HepG2 (cell line): ENCODE data around the gene ZNF443. TPM values are rescaled to one million over a fixed set of nuclear protein-coding genes. Genes with fewer than 3 reads are reported as not detected.

ENCODE experiments used
- CCDC6 ChIP-seq: sonication (generic); formaldehyde crosslinking; IDR thresholded peaks from 2 replicates; pipeline ENCODE4 v1.8.1; 2022; ENCODE audit warnings: mild to moderate bottlenecking, missing genetic modification reagents, moderate library complexity
- FIP1L1 ChIP-seq: fragments of 200-400 bp; formaldehyde crosslinking; IDR thresholded peaks from 2 replicates; pipeline ENCODE4 v1.6.1; 2018; ENCODE audit warnings: low read depth, mild to moderate bottlenecking, low read length, moderate library complexity, borderline replicate concordance; ENCODE audit not compliant: insufficient read depth
- KDM5B ChIP-seq: sonication (generic); formaldehyde crosslinking; IDR thresholded peaks from 2 replicates; pipeline ENCODE4 v1.4.0; 2020; ENCODE audit warnings: missing genetic modification reagents, mild to moderate bottlenecking, borderline replicate concordance
- PRDM4 ChIP-seq: sonication (generic); formaldehyde crosslinking; IDR thresholded peaks from 2 replicates; pipeline ENCODE4 v1.9.0; 2021; ENCODE audit warnings: missing genetic modification reagents, borderline replicate concordance
- SNAPC2 ChIP-seq: sonication (generic); formaldehyde crosslinking; IDR thresholded peaks from 2 replicates; pipeline ENCODE4 v1.8.1; 2022; ENCODE audit warnings: mild to moderate bottlenecking, missing genetic modification reagents
- THAP7 ChIP-seq: sonication (generic); formaldehyde crosslinking; IDR thresholded peaks from 2 replicates; pipeline ENCODE4 v1.8.1; 2023; ENCODE audit warnings: mild to moderate bottlenecking, missing genetic modification reagents
- ZFAT ChIP-seq: sonication (generic); formaldehyde crosslinking; conservative IDR thresholded peaks from 2 replicates; pipeline ENCODE4 v1.8.1; 2023; ENCODE audit warnings: missing genetic modification reagents, inconsistent platforms
- ZNF10 ChIP-seq: sonication (generic); formaldehyde crosslinking; IDR thresholded peaks from 2 replicates; pipeline ENCODE4 v1.4.0; 2020; ENCODE audit warnings: mild to moderate bottlenecking, low read depth, missing genetic modification reagents, borderline replicate concordance
- ZNF619 ChIP-seq: sonication (generic); formaldehyde crosslinking; IDR thresholded peaks from 2 replicates; pipeline ENCODE4 v1.4.0; 2020; ENCODE audit warnings: mild to moderate bottlenecking, missing genetic modification reagents
- ZSCAN5A ChIP-seq: sonication (generic); formaldehyde crosslinking; IDR thresholded peaks from 2 replicates; pipeline ENCODE4 v1.8.0; 2022; ENCODE audit warnings: mild to moderate bottlenecking, missing genetic modification reagents, borderline replicate concordance
- polyA plus RNA-seq, 8 experiments: library from polyadenylated mRNA; depleted of rRNA in 3 of 8; stranded (reverse) in 7 of 8; unstranded in 1 of 8; fragments of >200 nt; fragmentation: Illumina TruSeq in 4 of 8; extraction: Trizol in 4 of 8; gene quantifications; 2 replicates each; pipeline versions ENCODE4 v1.2.1 to v1.2.3, GENCODE V29; 2011 to 2016; ENCODE audit warnings: low read depth in 4 of 8, missing spikeins in 1 of 8, mixed read lengths in 1 of 8; ENCODE audit not compliant: insufficient read depth in 1 of 8
- total RNA-seq, 5 experiments: library from RNA; depleted of rRNA; stranded (reverse); fragments of >200 nt; fragmentation: Illumina TruSeq; extraction: Trizol; gene quantifications; 2 replicates each; pipeline ENCODE4 v1.2.3, GENCODE V29; 2016; ENCODE audit warnings: low read depth in 1 of 5
- TF ChIP-seq, protein P1 (sequence below): sonication (generic); formaldehyde crosslinking; IDR thresholded peaks from 2 replicates; pipeline ENCODE4 v1.4.0; 2020; ENCODE audit warnings: mild to moderate bottlenecking, missing genetic modification reagents
- TF ChIP-seq, protein P2 (sequence below): sonication (generic); formaldehyde crosslinking; IDR thresholded peaks from 2 replicates; pipeline ENCODE4 v1.4.0; 2020; ENCODE audit warnings: missing genetic modification reagents

Gene ZNF443
- total and polyA plus RNA-seq, 2 of the 13 experiments (the other 11 are each of a cell fraction or from before 2014, with no cell fraction given), result 3.6 to 19.0 TPM

DNA sequence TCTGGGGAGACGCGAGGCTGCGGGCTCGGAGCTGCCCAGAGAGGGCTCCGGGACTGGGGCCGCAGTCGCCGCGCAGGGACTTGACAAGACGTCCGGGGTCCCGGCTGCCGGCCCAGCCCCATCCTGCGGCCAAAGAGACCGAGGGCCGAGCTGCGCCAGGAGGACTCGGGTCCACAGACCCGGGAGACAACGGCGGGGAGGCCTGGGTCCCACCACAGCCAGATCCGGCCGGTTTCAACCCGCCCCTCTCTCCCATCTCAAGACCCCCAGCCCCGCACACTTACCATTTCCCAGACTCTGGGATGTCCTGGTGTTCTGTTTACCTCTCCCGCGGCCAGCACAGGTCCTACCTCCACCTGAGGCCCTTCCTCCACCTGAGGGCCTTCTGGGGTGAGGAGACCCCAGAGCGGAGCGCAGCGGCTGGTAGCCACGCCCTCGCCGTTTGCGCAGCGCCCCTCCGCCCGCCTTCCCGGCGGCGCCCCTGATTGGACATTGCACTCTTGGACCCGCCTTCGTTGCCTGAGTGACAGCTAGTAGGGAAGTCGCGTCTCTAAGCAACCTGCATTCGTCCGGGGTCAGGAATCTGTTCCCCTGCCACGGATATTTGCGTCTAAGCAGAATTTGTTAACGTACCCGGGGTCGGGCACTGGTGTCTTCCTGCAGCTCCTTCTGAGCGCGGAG lies 43.7 kb upstream of the ZNF443 start, which contains the start of gene ZNF709 (continued):
- 0 out of 2 replicates have a peak, but pooled peaks have one; percentile 54 for TF ChIP-seq ZNF619
- TF ChIP-seq FIP1L1, result no peak
- TF ChIP-seq ZNF10 (CRISPR knock-in tag), result no peak
- no peak; the same call in 1 of the 2 replicates for TF ChIP-seq ZSCAN5A
- no peak; the same call in 1 of the 2 replicates for TF ChIP-seq SNAPC2 (CRISPR knock-in tag)
- TF ChIP-seq, protein P1, sequence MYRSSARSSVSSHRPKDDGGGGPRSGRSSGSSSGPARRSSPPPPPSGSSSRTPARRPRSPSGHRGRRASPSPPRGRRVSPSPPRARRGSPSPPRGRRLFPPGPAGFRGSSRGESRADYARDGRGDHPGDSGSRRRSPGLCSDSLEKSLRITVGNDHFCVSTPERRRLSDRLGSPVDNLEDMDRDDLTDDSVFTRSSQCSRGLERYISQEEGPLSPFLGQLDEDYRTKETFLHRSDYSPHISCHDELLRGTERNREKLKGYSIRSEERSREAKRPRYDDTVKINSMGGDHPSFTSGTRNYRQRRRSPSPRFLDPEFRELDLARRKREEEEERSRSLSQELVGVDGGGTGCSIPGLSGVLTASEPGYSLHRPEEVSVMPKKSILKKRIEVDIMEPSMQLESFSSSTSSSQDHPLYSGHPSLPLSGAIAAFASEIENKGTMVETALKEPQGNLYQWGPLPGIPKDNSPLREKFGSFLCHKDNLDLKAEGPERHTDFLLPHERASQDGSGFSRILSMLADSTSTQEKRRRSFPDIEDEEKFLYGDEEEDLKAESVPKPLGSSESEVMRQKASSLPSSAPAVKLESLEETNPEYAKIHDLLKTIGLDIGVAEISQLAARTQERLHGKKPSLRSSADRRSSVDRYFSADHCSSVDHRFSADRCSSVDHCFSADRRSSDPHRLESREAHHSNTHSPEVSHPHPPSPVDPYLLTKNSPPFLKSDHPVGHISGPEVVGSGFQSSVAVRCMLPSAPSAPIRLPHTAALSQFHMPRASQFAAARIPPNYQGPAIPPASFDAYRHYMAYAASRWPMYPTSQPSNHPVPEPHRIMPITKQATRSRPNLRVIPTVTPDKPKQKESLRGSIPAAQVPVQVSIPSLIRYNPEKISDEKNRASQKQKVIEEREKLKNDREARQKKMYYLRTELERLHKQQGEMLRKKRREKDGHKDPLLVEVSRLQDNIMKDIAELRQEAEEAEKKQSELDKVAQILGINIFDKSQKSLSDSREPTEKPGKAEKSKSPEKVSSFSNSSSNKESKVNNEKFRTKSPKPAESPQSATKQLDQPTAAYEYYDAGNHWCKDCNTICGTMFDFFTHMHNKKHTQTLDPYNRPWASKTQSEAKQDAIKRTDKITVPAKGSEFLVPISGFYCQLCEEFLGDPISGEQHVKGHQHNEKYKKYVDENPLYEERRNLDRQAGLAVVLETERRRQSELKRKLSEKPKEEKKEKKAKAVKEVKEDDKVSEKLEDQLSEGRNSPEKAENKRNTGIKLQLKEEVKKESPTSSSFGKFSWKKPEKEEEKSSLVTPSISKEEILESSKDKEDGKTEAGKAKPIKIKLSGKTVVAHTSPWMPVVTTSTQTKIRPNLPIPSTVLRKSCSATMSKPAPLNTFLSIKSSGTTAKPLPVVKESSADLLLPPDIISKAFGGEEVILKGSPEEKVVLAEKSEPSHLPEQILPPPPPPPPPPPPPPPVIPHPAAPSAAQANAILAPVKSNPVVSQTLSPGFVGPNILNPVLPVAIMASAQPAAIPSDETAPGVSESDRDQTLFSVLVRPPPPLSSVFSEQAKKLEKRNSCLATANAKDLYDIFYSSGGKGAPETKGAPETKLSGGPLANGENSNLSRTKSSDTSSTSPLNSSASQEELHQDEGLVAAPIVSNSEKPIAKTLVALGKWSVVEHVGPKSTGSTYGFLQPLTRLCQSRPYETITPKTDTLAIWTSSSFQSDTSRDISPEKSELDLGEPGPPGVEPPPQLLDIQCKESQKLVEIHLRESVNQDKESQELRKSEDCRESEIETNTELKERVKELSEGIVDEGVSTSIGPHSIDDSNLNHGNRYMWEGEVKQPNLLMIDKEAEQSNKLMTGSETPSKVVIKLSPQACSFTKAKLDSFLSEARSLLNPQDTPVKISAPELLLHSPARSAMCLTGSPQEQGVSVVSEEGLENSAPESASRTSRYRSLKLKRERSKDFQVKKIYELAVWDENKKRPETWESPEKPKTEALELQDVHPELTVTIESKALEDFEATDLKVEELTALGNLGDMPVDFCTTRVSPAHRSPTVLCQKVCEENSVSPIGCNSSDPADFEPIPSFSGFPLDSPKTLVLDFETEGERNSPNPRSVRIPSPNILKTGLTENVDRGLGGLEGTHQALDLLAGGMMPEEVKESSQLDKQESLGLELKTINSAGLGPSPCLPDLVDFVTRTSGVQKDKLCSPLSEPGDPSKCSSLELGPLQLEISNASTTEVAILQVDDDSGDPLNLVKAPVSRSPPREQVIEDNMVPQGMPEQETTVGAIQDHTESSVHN (CRISPR knock-in tag), result peak; percentile 66; the same call in 1 of the 2 replicates
- TF ChIP-seq, protein P2, sequence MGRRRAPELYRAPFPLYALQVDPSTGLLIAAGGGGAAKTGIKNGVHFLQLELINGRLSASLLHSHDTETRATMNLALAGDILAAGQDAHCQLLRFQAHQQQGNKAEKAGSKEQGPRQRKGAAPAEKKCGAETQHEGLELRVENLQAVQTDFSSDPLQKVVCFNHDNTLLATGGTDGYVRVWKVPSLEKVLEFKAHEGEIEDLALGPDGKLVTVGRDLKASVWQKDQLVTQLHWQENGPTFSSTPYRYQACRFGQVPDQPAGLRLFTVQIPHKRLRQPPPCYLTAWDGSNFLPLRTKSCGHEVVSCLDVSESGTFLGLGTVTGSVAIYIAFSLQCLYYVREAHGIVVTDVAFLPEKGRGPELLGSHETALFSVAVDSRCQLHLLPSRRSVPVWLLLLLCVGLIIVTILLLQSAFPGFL (CRISPR knock-in tag), result no peak
- TF ChIP-seq THAP7 (CRISPR knock-in tag), result no peak
- 0 out of 2 replicates have a peak, but pooled peaks have one; percentile 5 for TF ChIP-seq CCDC6 (CRISPR knock-in tag)
- TF ChIP-seq PRDM4 (CRISPR knock-in tag), result no peak
- no peak for TF ChIP-seq ZFAT (CRISPR knock-in tag)
- peak; percentile 89; the same call in 1 of the 2 replicates for TF ChIP-seq KDM5B (CRISPR knock-in tag)
